HepG2 (cell line): ENCODE data around the gene TOLLIP.

ENCODE experiments used
- CTCF ChIP-seq: sonication (generic); formaldehyde crosslinking; IDR thresholded peaks from 2 replicates; pipeline ENCODE4 v1.5.0; 2020; ENCODE audit warnings: mild to moderate bottlenecking, missing genetic modification reagents, moderate library complexity
- DMAP1 ChIP-seq: IDR thresholded peaks from 2 replicates; pipeline ENCODE4 v1.6.1; 2016
- HNRNPH1 ChIP-seq: fragments of 200-400 bp; formaldehyde crosslinking; optimal IDR thresholded peaks from 2 replicates; pipeline ENCODE3; 2017; ENCODE audit warnings: mild to moderate bottlenecking, low read depth, low read length
- IRF2 ChIP-seq: IDR thresholded peaks from 2 replicates; pipeline ENCODE4 v1.6.1; 2018; ENCODE audit warnings: missing genetic modification reagents, missing compliant biosample characterization
- TF ChIP-seq, protein P1 (sequence below): sonication (generic); formaldehyde crosslinking; IDR thresholded peaks from 2 replicates; pipeline ENCODE4 v1.8.1; 2022; ENCODE audit warnings: low read depth, mild to moderate bottlenecking, missing genetic modification reagents

DNA sequence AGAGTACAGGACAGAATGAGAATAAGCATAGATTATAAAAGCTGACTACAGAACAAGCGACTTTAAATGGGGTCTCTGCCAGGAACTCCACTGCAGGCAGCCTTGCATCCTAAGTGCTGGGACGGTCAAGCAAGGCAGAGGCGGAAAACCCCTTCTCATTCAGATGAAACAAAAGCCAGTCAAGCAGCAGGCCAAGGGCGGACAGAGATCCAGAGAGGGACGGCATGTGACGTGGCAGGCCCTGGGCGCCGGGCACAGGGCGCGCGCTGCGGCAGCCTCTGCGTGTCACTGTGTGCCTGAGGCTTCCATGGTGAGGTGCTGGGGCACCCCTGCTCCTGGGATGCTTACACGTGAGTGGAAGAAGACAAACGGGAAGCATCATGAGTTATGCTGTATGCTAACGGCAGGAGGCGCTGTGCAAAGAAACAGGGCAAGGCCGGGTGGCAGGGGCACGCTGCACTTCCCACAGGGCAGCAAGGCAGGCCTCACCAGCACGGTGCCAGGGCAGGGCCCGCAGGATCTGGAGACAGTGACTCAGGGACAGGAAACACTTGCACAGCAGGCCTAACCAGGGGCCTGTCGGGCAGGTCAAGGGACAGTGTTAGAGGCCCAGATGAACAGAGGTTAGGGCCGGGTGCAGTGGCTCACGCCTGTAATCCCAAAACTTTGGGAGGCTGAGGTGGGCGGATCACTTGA is 6.2 kb downstream of the TOLLIP start:
- TF ChIP-seq HNRNPH1: no peak
- TF ChIP-seq DMAP1 (CRISPR knock-in tag): 0 out of 2 replicates have a peak, but pooled peaks have one; percentile 9
- TF ChIP-seq CTCF: peak; percentile 71
- TF ChIP-seq, protein P1, sequence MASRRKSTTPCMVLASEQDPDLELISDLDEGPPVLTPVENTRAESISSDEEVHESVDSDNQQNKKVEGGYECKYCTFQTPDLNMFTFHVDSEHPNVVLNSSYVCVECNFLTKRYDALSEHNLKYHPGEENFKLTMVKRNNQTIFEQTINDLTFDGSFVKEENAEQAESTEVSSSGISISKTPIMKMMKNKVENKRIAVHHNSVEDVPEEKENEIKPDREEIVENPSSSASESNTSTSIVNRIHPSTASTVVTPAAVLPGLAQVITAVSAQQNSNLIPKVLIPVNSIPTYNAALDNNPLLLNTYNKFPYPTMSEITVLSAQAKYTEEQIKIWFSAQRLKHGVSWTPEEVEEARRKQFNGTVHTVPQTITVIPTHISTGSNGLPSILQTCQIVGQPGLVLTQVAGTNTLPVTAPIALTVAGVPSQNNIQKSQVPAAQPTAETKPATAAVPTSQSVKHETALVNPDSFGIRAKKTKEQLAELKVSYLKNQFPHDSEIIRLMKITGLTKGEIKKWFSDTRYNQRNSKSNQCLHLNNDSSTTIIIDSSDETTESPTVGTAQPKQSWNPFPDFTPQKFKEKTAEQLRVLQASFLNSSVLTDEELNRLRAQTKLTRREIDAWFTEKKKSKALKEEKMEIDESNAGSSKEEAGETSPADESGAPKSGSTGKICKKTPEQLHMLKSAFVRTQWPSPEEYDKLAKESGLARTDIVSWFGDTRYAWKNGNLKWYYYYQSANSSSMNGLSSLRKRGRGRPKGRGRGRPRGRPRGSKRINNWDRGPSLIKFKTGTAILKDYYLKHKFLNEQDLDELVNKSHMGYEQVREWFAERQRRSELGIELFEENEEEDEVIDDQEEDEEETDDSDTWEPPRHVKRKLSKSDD (CRISPR knock-in tag): no peak
- no peak for TF ChIP-seq IRF2
